ENCODE measurements around the gene BCDIN3D.

Gene BCDIN3D

DNA sequence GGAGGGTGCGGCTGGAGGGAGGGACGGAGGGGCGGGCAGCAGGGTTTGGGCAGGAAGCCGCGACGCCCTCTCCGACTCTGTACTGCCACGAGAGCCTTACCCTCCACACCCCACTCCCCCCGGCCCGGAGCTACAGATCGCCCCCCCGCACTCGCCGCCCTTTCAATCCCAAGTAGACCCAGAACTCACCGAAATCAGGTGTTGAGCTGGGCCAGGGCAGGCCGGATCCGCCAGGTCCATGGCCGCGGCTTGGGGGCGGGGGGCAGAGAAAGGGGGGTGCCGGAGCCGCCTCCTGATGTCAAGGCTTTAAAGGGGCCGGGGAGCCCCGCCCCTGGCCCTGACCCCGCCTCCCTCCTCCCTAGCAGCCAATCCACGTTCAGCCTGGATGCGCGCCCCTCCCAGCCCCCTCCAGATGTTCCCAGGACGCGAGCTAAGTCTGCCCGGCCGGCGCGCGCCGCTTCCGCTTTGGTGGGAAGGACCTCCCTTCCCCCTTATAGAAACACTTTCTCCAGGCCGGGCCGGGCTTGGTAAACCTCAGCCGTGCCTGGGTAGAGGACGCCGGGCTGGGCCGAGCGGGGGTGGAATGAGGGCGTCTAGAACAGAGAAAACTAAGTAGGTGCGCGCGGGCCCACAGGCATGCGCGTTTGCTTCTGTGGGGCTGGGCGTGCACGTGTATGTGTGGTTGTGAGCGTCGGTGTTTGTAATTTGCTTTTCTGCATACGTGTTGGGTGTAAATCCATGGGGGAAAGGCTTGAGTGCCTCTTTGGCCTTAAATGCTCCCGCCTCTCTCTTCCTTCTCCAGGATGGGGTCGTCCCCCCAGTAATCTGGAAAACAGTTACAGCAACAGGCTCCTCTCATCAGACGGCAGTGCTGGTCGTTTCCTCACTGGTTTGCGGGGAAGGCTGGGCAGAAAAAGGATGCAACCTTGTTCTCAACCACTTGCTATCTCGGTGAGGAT is 14.5 kb downstream of the BCDIN3D start, which contains the start of gene NCKAP5L:
Gene NCKAP5L, minus strand, starts transcription at position 281 of the 959 bp plus-strand sequence. CDS start 24,369 bp downstream, outside the sequence.
- no peak for TF ChIP-seq FOXA1 (IDR thresholded peaks at IDR 0.05)
- TF ChIP-seq HDGF (IDR thresholded peaks at IDR 0.05; ENCODE audit: borderline replicate concordance) = no peak
- no peak for TF ChIP-seq SUZ12 (IDR thresholded peaks at IDR 0.05)
- no peak for TF ChIP-seq FOXM1 (IDR thresholded peaks at IDR 0.05; ENCODE audit: borderline replicate concordance)
- TF ChIP-seq BHLHE40 (IDR thresholded peaks at IDR 0.05; ENCODE audit: borderline replicate concordance) = no peak
- no peak for TF ChIP-seq LEF1 (IDR thresholded peaks at IDR 0.05; ENCODE audit: borderline replicate concordance)
- TF ChIP-seq SP1 (IDR thresholded peaks at IDR 0.05) = no peak
- TF ChIP-seq L3MBTL2 (conservative IDR thresholded peaks at IDR 0.05) = peak; percentile 86
- TF ChIP-seq ARNT (IDR thresholded peaks at IDR 0.05) = no peak
- no peak for TF ChIP-seq FOXK2 (IDR thresholded peaks at IDR 0.05)
- no peak for TF ChIP-seq ZNF384 (IDR thresholded peaks at IDR 0.05)
- no peak for TF ChIP-seq NFRKB (IDR thresholded peaks at IDR 0.05)
- no peak for TF ChIP-seq TARDBP (IDR thresholded peaks at IDR 0.05)
- peak; percentile 61; the same call in 1 of the 2 replicates for TF ChIP-seq ELF4 (IDR thresholded peaks at IDR 0.05)
- POLR2A ChIA-PET = interaction anchor here (0.6 to 2.3 kb wide), 19 partner anchors 8 to 236 kb away, joined by 3 to 18 read pairs (median 4); partner anchors contain the start of genes BCDIN3D and TMBIM6
- CTCF ChIA-PET = interaction anchor here (0.6 to 1.9 kb wide), 4 partner anchors 11 to 87 kb away, joined by 3 to 6 read pairs (median 4); partner anchors contain the start of gene TMBIM6
- peak; percentile 97 for DNase-seq (ENCODE audit: extremely low spot score)

DNA sequence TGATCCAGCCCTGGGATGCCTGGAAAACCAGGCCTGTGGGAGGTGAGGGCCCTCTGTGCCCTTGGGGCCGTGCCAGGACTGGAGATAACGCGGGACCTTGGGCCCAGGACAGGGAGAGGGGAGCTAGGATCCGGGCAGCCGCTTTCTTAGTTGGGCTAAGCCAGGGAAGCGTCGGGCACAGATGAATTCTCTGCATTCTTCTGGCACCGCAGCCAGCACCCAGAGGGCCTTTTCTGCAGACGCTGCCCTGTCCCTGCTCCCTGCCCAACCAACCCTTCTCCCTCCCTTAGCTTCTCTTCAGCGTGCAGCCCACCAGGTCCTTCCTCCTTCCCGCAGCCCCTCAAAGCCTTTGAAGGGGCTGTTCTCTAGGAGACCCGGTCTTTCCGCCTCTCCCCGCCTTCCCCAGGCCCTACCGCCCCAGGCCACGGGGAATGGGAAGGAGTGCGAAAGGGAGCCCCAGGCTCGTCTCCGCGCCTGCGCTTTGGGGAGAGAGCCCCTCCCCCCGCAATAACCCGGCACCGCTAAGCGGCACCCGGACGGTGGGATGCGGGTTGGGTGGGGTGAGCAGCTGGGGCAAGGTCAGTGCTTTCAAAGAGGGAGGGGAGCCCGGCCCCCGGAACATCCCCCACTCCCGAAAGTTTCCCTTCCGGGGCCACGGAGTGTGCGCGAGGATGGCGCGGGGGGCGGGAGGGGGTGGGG is 15.4 kb downstream of the BCDIN3D start:
- peak; percentile 79 for DNase-seq (ENCODE audit: extremely low spot score)
- ChIA-PET CTCF (interaction anchor here (0.6 to 1.9 kb wide), 3 partner anchors 13 to 86 kb away, joined by 3 to 5 read pairs (median 4); partner anchors contain the start of gene TMBIM6), POLR2A (interaction anchor here (0.6 to 2.3 kb wide), 17 partner anchors 7 to 237 kb away, joined by 3 to 18 read pairs (median 4); partner anchors contain the start of genes BCDIN3D and TMBIM6)
- TF ChIP-seq SUZ12 (IDR thresholded peaks at IDR 0.05) (no peak), NFRKB (IDR thresholded peaks at IDR 0.05) (no peak), ELF4 (IDR thresholded peaks at IDR 0.05) (no peak), LEF1 (IDR thresholded peaks at IDR 0.05; ENCODE audit: borderline replicate concordance) (no peak), FOXK2 (IDR thresholded peaks at IDR 0.05) (no peak), BHLHE40 (IDR thresholded peaks at IDR 0.05; ENCODE audit: borderline replicate concordance) (no peak), L3MBTL2 (conservative IDR thresholded peaks at IDR 0.05) (no peak), FOXA1 (IDR thresholded peaks at IDR 0.05) (no peak)

DNA sequence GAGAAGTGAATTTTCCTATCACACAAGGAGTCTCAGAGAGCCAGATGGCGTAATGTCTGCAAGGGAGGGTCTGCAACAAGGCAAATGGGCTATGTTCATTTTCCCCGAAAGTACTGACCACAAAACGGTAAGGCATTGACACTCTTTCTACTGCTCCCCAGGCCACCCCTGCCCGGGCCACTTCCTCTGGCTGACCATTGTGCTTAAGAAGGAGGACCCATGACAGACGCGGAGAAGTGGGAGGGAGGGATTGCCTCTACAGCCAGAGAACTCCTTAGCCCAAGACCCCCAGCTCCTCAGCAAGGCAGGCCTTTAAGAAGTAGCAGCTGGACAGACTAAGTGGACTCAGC is 15.9 kb downstream of the BCDIN3D start:
- no peak for TF ChIP-seq HDGF (IDR thresholded peaks at IDR 0.05; ENCODE audit: borderline replicate concordance)
- TF ChIP-seq FOXM1 (IDR thresholded peaks at IDR 0.05; ENCODE audit: borderline replicate concordance) = no peak
- no peak for TF ChIP-seq ARNT (IDR thresholded peaks at IDR 0.05)
- no peak for TF ChIP-seq SP1 (IDR thresholded peaks at IDR 0.05)
- TF ChIP-seq, protein P1, sequence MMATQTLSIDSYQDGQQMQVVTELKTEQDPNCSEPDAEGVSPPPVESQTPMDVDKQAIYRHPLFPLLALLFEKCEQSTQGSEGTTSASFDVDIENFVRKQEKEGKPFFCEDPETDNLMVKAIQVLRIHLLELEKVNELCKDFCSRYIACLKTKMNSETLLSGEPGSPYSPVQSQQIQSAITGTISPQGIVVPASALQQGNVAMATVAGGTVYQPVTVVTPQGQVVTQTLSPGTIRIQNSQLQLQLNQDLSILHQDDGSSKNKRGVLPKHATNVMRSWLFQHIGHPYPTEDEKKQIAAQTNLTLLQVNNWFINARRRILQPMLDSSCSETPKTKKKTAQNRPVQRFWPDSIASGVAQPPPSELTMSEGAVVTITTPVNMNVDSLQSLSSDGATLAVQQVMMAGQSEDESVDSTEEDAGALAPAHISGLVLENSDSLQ (IDR thresholded peaks at IDR 0.05) = no peak
- TF ChIP-seq L3MBTL2 (conservative IDR thresholded peaks at IDR 0.05) = no peak
- TF ChIP-seq FOXK2 (IDR thresholded peaks at IDR 0.05) = no peak
- TF ChIP-seq BHLHE40 (IDR thresholded peaks at IDR 0.05; ENCODE audit: borderline replicate concordance) = no peak
- no peak for TF ChIP-seq FOXA1 (IDR thresholded peaks at IDR 0.05)
- TF ChIP-seq SUZ12 (IDR thresholded peaks at IDR 0.05) = no peak
- TF ChIP-seq NFRKB (IDR thresholded peaks at IDR 0.05) = no peak
- no peak for TF ChIP-seq TARDBP (IDR thresholded peaks at IDR 0.05)
- TF ChIP-seq LEF1 (IDR thresholded peaks at IDR 0.05; ENCODE audit: borderline replicate concordance) = no peak
- no peak for TF ChIP-seq ELF4 (IDR thresholded peaks at IDR 0.05)
- TF ChIP-seq ZNF384 (IDR thresholded peaks at IDR 0.05) = no peak
- TF ChIP-seq CTBP1 (IDR thresholded peaks at IDR 0.05; ENCODE audit: borderline replicate concordance) = no peak
- no peak for DNase-seq (ENCODE audit: extremely low spot score)
- ChIA-PET POLR2A (interaction anchor here (1.6 to 2.3 kb wide), 3 partner anchors 14 to 86 kb away, joined by 5 to 12 read pairs (median 5); partner anchors contain the start of genes BCDIN3D and TMBIM6), CTCF (no interaction called here)

DNA sequence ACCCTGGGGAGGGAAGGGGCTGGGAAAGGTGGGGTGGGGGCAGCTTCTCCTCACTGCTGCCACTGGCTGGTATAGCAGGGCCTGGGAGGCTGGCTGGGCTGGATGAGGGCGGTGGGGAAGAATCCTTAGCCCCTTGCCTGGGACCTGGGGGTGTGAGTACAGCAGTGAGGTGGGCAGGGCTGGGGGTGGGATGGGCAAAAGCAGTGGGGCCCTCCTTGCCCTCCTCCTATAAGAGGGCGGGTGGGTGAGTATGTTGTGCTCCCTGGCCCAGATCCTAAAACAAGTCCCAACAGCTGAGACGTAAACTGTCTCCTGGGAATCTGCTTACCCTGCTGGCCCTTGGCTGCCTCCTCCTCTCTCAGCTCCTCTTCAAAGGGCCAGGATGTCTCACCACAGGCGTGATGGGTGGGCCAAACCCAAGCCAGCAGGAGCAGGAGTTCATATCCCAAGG is 16.9 kb downstream of the BCDIN3D start:
- TF ChIP-seq CTBP1 (IDR thresholded peaks at IDR 0.05; ENCODE audit: borderline replicate concordance) (no peak), FOXA1 (IDR thresholded peaks at IDR 0.05) (no peak), TARDBP (IDR thresholded peaks at IDR 0.05) (no peak), FOXK2 (IDR thresholded peaks at IDR 0.05) (no peak), SP1 (IDR thresholded peaks at IDR 0.05) (no peak), L3MBTL2 (conservative IDR thresholded peaks at IDR 0.05) (no peak), ARNT (IDR thresholded peaks at IDR 0.05) (no peak), ZNF384 (IDR thresholded peaks at IDR 0.05) (no peak), LEF1 (IDR thresholded peaks at IDR 0.05; ENCODE audit: borderline replicate concordance) (no peak), FOXM1 (IDR thresholded peaks at IDR 0.05; ENCODE audit: borderline replicate concordance) (no peak), HDGF (IDR thresholded peaks at IDR 0.05; ENCODE audit: borderline replicate concordance) (no peak), NFRKB (IDR thresholded peaks at IDR 0.05) (no peak), BHLHE40 (IDR thresholded peaks at IDR 0.05; ENCODE audit: borderline replicate concordance) (no peak), ELF4 (IDR thresholded peaks at IDR 0.05) (no peak), SUZ12 (IDR thresholded peaks at IDR 0.05) (no peak)
- TF ChIP-seq, protein P1 (IDR thresholded peaks at IDR 0.05) = no peak
- DNase-seq (ENCODE audit: extremely low spot score) = no peak
- ChIA-PET POLR2A (interaction anchor here (0.9 to 1.6 kb wide), 2 partner anchors 17 to 85 kb away, joined by 5 read pairs; partner anchors contain the start of genes BCDIN3D and TMBIM6), CTCF (interaction anchor here (0.6 to 1.1 kb wide), 2 partner anchors 48 to 214 kb away, joined by 4 to 5 read pairs; no protein-coding TSS in a partner anchor)

All from HEK293T (cell line).